ENCODE results near the gene HECTD1.
"Not testable (repeated sequence)": the region's sequence is repeated elsewhere in the genome, so short reads cannot be mapped to it uniquely, and the experiment has no call there.

The HECTD1 gene

DNA sequence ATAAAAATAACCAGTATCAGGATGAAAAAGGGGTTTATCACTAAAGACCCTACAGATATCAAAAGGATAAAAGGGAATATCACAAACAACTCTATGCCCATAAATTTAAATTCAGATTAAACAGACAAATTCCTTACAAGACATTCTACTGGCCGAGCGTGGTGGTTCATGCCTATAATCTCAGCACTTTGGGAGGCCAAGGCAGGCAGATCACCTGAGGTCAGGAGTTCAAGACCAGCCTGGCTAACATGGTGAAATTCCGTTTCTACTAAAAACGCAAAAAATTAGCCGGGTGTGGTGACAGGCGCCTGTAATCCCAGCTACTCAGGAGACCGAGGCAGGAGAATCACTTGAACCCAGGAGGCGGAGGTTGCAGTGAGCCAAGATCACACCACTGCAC lies 15.0 kb downstream of the HECTD1 start:
- DNase-seq = not testable (repeated sequence)

DNA sequence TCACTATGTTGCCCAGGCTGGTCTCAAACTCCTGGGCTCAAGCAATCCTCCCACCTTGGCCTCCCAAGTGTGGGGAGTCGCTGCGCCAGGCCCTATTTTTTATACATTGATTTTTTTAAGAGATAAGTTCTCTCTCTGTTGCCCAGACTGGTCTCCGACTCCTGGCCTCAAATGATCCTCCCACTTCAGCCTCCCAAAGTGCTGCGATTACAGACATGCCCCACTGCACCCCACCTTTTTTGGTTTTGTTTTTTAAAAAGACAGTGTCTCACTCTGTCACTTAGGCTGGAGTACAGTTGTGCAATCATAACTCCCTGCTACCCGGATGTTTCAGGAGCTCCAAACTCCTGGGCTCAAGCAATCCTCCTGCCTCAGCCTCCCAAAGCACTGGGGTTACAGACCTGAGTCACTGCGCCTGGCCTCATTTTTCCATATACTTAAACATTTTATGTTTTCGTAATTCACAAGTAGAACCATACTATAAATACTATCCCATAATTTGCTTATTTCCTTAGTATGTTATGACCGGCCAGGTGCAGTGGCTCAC lies 16.8 kb downstream of the HECTD1 start:
- DNase-seq = no peak

DNA sequence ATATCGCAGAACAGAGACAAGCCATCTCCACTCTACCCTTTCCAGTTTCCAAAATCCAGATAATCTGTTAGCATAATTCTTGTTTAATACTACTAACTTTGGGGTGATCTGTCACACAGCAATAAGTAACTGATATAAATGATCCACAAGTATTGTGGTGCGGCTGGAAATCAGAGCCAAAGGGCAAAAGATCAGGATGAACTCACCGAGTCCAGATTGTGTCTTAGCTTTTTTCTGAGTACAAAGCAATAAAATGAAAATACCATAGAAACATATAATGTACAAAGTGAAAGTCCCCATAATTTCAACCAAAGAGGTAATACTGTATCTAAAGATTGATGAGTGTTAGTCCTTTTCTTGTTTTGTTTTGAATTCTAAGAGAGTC lies 17.4 kb downstream of the HECTD1 start:
- DNase-seq = no peak

DNA sequence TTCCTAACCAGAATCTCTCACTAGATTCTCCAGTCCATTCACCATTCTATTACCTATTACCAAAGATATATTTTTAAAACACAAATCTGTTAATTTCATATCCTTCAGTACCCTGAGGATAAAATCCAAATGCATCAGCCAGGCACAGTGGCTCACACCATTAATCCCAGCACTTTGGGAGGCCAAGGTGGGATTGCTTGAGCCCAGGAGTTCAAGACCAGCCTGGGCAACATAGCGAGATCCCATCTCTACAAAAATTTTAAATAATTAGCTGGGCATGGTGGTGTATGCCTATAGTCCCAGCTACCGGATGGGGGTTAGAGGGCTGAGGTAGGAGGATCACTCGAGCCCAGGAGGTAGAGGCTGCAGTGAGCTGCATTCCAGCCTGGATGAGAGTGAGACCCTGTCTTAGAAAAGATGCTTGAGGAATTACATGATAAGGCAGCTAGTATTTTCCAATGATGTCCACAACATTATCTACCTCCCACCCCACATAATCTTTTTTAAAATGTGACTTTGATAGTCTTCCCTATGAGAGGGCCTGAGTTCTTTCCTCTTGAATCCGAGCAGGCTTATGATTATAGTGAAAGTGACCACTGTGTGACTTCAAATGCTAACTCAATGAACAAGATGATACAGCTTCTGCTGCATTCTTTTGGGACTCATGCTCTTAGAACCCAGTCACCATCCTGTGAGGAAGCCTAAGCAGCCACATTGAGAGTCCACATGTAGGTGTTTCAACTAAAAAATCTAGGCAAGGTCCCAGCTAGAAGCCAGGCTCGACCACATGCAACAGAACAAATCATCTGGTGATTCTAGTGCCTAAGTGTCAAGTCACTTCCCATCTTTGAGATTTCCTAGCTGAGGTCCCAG lies 18.0 kb downstream of the HECTD1 start:
- DNase-seq = no peak

DNA sequence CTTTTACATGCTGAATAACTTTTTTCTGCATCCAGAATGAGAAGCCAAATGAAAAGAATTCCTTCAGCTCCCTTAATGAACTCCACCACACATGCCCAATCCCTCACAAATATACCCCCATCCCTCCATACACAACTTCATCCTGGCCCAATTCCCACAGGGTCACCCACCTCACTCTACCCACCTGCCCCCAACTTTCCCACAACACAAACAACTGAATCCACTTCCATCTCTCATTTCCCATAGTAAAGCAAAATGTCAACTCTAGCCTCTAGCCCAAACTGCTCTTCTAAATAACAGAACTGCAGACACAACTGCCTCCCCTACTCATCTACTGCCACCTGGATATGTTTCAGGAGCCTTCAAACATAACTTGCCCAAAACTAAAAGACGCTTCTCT lies 18.8 kb downstream of the HECTD1 start:
- DNase-seq = no peak

DNA sequence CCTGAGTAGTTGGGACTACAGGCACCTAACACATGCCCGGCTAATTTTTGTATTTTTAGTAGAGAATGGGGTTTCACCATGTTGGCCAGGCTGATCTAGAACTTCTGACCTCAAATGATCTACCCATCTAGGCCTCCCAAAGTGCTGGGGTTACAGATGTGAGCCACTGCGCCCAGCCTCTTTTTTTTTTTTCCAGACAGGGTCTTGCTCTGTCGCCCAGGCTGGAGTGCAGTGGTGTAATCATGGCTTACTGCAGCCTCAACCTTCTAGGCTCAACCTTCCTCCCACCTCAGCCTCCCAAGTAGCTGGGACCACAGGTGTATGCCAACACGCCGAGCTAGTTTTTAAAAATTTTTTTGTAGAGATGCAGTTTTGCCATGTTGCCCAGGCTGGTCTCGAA lies 25.6 kb downstream of the HECTD1 start:
- not testable (repeated sequence) for DNase-seq

DNA sequence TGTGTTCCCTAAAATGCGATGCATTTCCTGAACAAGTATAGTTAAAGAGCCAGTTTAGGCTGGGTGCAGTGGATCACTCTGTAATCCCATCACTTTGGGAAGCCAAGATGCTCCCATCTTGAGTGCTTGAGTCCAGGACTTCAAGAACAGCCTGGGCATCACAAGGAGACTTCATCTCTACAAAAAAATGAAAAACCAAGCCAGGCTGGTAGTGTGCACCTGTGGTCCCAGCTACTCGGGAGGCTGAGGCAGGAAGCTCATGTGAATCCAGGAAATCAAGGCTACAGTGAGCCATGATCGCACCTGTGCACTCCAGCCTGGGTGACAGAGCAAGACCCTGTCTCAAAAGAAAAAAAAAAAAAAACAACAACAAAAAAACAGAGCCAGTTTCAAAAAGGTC lies 26.3 kb downstream of the HECTD1 start:
- no peak for DNase-seq

DNA sequence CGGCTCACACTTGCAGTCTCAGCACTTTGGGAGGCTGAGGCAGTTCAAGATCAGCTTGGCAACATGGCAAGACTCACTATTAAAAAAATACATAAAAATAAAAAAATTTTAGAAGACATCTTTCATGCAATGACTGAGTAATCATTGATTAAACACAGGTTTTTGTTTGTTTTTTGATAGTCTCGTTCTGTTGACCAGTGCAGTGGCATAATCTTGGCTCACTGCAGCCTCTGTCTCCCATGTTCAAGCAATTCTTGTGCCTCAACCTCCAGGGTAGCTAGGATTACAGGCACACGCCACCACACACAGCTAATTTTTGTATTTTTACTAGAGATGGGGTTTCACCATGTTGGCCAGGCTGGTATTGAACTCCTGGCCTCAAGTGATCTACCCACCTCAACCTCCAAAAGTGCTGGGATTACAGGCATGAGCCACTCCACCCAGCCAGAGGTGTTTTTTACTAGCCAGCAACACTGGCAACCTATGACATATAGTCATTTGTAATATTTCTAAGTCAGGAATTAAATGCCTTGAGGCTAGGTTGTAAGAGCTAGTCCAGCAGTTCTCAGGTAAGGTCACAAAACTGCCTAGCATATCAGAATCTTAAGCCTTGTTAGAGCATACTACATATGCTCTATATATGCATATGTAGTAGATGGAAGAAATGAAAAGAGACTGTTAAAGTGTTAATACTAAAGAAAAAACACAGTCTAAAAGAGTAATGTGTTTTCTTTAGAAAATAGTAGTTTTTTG lies 27.1 kb downstream of the HECTD1 start:
- no peak for DNase-seq

DNA sequence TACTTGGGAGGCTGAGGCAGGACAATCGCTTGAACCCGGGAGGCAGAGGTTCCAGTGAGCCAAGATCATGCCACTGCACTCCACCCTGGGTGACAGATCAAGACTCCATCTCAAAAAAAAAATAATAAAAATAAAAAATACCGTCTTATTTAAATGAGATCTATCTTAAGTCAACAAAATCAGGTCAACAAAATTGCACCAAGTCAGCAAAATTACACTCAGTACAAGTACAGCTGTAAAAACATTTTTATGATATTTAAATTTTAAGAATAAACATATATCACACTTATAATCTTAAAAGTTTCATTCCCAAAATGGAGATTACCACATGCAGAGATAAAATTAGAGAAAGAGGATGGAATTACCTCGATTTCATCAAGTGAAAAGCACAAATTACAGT lies 33.2 kb downstream of the HECTD1 start:
- no peak for DNase-seq

DNA sequence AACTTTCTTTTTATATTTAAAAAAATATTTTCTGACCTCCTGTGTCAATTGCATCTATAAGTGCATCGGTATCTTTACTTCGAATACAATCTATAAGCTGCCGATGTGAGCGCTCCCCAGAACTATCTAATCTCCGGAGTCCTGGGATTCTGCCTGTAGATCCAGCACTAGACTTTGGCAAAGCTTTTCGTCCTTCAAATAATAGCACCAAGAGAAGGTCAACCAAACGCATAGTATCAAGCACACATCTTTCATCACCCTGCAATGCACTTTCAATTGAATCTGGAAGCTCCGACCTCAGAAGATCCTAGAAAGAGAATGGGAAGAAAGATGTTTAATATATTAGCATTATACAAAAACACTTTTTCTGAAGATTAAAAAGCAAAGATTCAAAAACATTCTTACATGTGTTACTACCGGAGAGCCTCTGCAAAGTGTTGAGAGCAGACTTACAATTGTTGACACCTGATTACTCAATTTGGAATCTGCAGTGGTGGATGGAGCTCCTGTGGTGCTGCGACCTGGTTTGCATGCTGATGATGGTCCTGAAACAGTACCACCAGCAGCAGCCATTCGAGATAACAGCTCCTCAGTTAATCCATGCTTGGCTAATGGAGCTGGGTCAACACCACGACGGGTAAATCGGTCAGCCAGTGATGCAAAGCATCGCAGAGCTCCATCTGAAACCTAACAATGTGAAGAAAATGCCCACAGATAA lies 34.3 kb downstream of the HECTD1 start:
- DNase-seq = no peak

DNA sequence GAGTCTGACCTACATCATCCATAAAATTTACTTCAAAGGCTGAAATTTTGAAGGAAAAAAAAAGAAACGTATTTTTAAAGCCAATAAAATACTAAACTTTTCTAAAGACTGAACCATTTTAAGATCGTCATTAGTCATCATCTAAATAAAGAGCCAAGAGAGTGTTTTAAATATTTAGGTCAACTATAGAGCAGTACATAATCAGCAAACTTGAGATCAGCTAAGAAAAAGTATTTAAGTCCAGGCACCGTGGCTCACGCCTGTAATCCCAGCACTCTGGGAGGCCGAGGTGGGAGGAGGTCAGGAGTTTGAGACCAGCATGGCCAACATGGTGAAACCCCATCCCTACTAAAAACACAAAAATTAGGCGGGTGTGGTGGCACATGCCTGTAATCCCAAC lies 35.5 kb downstream of the HECTD1 start:
- no peak for DNase-seq

DNA sequence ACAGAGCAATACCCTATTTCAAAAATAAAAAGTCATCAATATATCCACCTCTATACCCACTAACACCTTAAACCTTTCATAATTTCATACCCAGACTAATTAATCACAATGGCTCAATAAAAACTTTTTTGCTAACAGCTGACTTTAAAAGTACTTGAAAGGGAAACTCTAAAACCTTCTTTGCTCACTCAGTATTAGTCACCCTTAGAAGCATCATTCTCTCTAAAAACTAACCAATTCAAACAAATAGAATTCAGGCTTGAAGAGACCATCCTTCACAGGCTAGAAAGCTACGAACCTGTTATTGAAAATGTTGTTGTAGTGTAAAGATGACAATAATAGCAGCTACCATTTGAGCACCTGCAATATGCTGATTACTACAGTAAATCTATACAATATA lies 37.2 kb downstream of the HECTD1 start:
- DNase-seq = no peak

DNA sequence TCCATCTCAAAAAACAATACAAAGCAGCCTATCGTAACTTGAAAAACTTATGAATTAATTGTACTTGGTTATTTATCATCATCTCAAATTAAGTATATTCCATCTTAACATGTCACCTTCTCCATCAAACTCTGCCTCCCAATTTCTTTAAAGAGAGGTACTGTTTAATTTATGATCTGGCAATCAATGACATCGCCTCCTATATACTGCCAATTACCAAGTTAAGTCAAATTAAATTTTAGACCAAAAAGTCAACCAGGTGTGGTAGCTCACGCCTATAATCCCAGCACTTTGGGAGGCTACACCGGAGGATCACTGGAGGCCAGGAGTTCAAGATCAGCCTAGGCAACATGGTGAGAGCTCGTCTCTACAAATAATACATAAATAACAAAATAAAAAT lies 37.7 kb downstream of the HECTD1 start:
- DNase-seq = no peak

DNA sequence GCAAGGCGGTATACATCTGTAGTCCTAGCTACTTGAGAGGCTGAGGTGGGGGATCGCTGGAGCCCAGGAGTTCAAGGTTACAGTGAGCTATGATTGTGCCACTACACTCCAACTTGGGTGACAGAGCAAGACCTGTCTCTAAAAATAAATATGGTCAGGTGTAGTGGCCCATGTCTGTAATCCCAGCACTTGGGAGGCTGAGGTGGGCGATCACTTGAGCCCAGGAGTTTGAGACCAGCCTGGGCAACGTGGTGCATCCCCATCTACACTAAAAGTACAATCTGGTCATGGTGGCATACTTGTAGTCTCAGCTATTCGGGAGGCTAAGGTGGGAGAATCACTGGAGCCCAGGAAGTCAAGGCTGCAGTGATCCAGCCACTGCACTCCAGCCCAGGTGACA lies 40.6 kb downstream of the HECTD1 start:
- no peak for DNase-seq

DNA sequence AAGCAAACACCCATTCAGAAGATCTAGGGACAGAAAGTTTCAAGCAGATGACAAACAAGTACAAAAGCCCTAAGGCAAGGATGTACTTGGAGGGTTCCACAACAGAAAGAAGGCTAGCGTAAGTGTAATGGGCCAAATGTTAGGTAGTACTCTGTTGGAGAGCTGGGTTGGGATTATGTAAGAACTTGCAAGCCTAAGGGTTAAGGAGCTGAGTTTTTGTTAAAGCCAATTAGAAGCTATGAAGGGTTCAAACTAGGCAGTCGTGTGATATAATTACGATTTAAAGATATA lies 41.4 kb downstream of the HECTD1 start:
- no peak for DNase-seq

DNA sequence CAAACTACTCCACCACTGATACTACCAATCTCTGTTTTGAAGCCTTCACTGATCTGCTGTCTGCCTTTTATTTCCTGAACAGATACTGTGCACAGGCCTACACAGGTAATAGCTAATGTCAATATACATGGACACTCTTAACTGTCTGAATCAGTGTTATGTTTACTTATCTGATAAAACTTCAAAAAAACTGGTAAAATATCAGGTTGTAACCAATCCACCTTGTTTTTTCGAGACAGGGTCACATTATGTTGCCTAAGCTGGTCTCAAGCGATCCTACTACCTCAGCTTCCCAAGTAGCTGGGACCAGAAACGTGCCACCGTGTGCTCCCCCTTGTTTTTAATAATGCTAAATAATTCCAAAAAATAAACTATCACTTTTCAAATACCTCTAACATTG lies 43.5 kb downstream of the HECTD1 start:
- DNase-seq = no peak

DNA sequence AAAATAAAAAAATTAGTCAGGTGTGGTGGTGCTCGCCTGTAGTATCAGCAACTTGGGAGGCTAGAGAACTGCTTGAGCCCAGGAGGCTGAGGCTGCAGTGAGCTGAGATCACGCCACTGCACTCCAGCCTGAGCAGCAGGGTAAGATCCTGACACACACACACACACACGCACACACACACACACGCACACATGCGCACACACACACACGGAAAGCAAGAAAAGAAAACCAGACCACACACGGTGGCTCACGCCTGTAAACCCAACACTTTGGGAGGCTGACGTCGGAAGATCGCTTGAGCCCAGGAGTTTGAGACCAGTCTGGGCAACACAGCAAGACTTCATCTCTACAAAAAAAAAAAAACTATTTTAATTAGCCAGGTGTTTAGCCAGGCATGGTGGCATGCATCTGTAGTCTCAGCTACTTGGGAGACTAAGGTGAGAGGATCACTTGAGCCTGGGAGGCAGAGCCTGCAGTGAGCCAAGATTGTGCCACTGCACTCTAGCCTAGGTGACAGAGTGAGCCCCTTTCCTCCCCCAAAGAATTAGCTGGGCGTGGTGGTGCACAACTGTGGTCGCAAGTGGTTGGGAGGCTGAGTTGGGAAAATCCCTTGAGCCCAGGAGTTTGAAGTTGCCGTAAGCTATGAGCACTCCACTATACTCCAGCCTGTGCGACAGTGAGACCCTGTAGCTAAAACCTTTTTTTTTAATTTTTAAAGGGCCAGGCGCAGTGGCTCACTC lies 44.5 kb downstream of the HECTD1 start:
- DNase-seq = no peak

DNA sequence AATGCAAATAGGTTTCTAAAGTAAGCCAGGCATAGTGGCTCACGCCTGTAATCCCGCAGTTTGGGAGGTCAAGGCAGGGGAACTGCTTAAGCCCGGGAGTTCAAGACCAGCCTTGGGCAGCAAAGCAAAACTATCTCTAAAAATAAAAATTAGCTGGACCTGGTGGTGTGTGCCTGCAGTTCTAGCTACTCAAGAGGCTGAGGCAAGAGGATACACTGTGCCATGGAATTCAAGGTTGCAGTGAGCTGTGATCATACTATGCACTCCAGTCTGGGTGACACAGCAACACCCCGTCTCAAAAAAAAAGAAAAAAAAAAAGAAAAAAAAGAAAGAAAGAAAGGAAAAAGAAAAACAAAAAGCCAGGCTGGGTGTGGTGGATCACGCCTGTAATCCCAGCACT lies 46.3 kb downstream of the HECTD1 start:
- DNase-seq = no peak

DNA sequence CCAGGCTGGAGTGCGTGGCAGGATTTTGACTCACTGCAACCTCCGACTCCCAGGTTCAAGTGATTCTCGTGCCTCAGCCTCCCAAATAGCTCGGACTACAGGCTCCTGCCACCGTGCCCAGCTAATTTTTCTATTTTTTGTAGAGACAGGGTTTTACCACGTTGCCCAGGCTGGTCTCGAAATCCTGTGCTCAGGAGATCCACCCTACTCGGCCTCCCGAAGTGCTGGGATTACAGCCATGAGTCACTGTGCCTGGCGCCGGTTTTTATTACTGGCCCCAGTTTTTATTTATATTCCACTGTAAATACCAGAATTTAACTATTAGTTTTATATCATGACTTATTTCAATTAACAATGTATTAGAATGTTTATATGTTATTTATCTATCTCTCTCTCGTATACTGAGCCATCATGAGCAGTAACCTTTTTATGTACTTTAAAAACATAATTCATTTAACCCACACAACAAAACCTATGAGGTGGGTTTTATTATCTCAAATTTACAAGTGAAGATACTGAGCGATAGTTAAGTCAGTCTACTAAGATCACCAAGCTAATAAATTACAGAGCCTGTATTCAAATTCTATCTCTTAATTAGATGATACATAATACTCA lies 47.8 kb downstream of the HECTD1 start:
- no peak for DNase-seq

DNA sequence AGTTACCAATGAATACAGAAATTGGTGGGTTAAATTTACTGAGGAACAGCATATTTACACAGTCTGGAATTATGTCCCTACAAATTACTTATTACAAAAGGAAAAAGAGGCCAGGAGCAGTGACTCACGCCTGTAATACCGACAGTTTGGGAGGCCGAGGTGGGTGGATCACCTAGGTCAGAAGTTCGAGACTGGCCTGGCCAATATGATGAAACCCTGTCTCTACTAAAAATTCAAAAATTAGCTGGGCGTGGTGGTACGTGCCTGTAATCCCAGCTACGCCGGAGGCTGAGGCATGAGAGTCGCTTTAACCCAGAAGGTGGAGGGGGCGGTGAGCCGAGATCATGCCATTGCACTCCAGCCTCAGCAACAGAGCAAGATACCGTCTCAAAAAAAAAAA lies 52.6 kb downstream of the HECTD1 start:
- DNase-seq = no peak

DNA sequence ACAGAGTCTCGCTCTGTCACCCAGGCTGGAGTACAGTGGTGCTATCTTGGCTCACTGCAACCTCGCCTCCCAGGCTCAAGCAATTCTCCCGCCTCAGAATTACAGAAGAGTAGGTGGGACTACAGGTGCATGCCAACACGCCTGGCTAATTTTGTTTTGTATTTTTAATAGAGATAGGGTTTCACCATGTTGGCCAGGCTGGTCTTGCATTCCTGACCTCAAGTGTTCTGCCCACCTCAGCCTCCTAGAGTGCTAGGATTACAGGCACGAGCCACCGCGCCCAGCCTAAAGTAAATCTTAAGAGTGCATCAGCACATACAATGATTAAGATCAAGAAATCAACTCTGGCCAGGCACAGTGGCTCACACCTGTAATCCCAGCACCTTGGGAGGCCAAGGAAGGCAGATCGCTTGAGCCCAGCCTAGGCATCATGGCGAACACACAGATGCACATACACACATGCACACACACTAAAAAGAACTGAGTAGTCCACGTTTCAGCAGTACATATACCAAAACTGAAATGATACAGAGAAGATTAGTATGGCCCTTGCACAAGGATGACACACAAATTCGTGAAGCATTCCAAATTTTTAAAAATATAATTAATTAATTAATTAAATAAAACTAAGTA lies 65.0 kb downstream of the HECTD1 start:
- DNase-seq = no peak

DNA sequence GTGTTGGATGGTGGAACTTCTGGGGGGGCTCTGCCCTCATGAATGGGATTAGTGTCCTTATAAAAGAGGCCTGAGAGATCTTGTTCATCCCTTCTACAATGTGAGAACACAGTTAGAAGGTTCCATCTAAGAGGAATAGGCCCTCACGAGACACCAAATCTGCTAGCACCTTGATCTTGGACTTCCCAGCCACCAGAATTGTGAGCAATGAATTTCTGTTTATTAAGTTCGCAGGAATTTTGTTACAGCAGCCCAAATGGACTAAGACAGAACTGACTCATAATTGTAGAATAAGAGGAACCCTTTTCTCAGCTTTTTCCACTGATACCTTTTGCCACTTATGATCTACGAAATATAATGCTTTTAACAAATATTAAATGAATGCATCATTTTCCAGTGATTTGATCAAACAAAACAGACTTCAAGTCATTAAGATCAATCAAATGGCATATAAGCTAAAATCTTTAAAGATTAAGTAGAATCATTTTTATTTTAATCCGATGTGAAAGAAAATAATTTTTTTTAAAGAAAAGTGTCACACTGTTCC lies 68.2 kb downstream of the HECTD1 start:
- no peak for DNase-seq

Data from stimulated activated naive CD4-positive, alpha-beta T cell (primary cell).